NOMO-1 treated with dmso at 0.1 percent for 144 hours (cell line): ENCODE measurements around the gene ADGRV1.
"Not testable (repeated sequence)": the region's sequence is repeated elsewhere in the genome, so short reads cannot be mapped to it uniquely, and the experiment has no call there.

Source experiments
- DNase-seq: peaks from one replicate; lab custom pipeline; 2025; ENCODE audit not compliant: unreplicated experiment; lab: John Stamatoyannopoulos, UW

Gene ADGRV1

GRCh38 chr5:90894866-90895420 is 336.3 kb downstream of the ADGRV1 start:
- DNase-seq = no peak

GRCh38 chr5:90897618-90898017 is 339.0 kb downstream of the ADGRV1 start:
- no peak for DNase-seq

- DNase-seq = no peak
These were observed 339.9 kb downstream of the ADGRV1 start for GRCh38 chr5:90898326-90899013.

GRCh38 chr5:90899014-90899604 is 340.5 kb downstream of the ADGRV1 start:
- no peak for DNase-seq

- no peak for DNase-seq
These were observed 342.7 kb downstream of the ADGRV1 start for GRCh38 chr5:90901261-90901660.

GRCh38 chr5:90902170-90902569 is 343.6 kb downstream of the ADGRV1 start:
- DNase-seq = no peak

GRCh38 chr5:90902651-90903386 is 344.2 kb downstream of the ADGRV1 start:
- DNase-seq = no peak

- no peak for DNase-seq
These were observed 350.5 kb downstream of the ADGRV1 start for GRCh38 chr5:90909101-90909503.

GRCh38 chr5:90909940-90910339 is 351.3 kb downstream of the ADGRV1 start:
- DNase-seq = no peak

- DNase-seq = no peak
These were observed 352.6 kb downstream of the ADGRV1 start for GRCh38 chr5:90911169-90911568.

- no peak for DNase-seq
These were observed 353.9 kb downstream of the ADGRV1 start for GRCh38 chr5:90912476-90912875.

GRCh38 chr5:90915393-90915792 is 356.8 kb downstream of the ADGRV1 start:
- no peak for DNase-seq

- DNase-seq = no peak
These were observed 358.6 kb downstream of the ADGRV1 start for GRCh38 chr5:90916947-90917800.

GRCh38 chr5:90917928-90918668 is 359.5 kb downstream of the ADGRV1 start:
- DNase-seq = no peak

GRCh38 chr5:90921418-90921973 is 362.9 kb downstream of the ADGRV1 start:
- no peak for DNase-seq

- DNase-seq = not testable (repeated sequence)
These were observed 365.6 kb downstream of the ADGRV1 start for GRCh38 chr5:90924222-90924621.

- DNase-seq = not testable (repeated sequence)
These were observed 370.6 kb downstream of the ADGRV1 start for GRCh38 chr5:90929013-90929839.

- no peak for DNase-seq
These were observed 371.5 kb downstream of the ADGRV1 start for GRCh38 chr5:90930062-90930461.
